ENCODE data around the gene MOG.
"Not testable (repeated sequence)": the region's sequence is repeated elsewhere in the genome, so short reads cannot be mapped to it uniquely, and the experiment has no call there.

Gene MOG

DNA sequence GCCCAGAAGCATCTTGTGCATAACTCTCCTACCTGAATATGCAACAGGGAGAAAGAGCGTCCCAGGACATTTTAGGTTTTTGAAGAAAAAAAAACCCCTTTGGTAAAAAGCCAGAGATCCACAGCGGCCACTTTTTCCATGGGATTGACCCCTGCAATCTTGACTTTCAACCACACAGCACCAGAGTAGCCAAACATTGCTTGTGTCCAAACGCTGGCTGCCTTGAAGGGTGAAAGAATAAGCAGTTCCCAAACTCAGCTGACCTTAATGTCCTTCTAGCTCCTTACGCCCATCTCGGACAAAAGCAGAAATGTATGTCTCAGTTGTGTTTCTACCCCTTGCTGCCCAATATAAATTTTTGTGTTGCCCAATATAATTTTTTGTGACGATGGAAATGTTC is 1.2 kb upstream of the MOG start:
- no peak overlapping the region for H3K27ac ChIP-seq (replicated peaks)
- no peak overlapping the region for H3K4me3 ChIP-seq (replicated peaks; ENCODE audit: insufficient read depth, low read length)
- H3K27me3 ChIP-seq (ENCODE audit: insufficient read depth, poor library complexity, severe bottlenecking) = no peaks in the 10 kb centered on the region
- DNase-seq (ENCODE audit: low read depth in 1 of 2, low spot score in 1 of 2) = no peak
- TF ChIP-seq GABPA (IDR thresholded peaks at IDR 0.05; ENCODE audit: low read depth) = no peak
- TF ChIP-seq SPI1 (IDR thresholded peaks at IDR 0.05; ENCODE audit: borderline replicate concordance, low read depth) = no peak
- TF ChIP-seq, protein P1, sequence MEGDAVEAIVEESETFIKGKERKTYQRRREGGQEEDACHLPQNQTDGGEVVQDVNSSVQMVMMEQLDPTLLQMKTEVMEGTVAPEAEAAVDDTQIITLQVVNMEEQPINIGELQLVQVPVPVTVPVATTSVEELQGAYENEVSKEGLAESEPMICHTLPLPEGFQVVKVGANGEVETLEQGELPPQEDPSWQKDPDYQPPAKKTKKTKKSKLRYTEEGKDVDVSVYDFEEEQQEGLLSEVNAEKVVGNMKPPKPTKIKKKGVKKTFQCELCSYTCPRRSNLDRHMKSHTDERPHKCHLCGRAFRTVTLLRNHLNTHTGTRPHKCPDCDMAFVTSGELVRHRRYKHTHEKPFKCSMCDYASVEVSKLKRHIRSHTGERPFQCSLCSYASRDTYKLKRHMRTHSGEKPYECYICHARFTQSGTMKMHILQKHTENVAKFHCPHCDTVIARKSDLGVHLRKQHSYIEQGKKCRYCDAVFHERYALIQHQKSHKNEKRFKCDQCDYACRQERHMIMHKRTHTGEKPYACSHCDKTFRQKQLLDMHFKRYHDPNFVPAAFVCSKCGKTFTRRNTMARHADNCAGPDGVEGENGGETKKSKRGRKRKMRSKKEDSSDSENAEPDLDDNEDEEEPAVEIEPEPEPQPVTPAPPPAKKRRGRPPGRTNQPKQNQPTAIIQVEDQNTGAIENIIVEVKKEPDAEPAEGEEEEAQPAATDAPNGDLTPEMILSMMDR (IDR thresholded peaks at IDR 0.05; ENCODE audit: insufficient read depth, low read length) = no peak
- TF ChIP-seq, protein P2, sequence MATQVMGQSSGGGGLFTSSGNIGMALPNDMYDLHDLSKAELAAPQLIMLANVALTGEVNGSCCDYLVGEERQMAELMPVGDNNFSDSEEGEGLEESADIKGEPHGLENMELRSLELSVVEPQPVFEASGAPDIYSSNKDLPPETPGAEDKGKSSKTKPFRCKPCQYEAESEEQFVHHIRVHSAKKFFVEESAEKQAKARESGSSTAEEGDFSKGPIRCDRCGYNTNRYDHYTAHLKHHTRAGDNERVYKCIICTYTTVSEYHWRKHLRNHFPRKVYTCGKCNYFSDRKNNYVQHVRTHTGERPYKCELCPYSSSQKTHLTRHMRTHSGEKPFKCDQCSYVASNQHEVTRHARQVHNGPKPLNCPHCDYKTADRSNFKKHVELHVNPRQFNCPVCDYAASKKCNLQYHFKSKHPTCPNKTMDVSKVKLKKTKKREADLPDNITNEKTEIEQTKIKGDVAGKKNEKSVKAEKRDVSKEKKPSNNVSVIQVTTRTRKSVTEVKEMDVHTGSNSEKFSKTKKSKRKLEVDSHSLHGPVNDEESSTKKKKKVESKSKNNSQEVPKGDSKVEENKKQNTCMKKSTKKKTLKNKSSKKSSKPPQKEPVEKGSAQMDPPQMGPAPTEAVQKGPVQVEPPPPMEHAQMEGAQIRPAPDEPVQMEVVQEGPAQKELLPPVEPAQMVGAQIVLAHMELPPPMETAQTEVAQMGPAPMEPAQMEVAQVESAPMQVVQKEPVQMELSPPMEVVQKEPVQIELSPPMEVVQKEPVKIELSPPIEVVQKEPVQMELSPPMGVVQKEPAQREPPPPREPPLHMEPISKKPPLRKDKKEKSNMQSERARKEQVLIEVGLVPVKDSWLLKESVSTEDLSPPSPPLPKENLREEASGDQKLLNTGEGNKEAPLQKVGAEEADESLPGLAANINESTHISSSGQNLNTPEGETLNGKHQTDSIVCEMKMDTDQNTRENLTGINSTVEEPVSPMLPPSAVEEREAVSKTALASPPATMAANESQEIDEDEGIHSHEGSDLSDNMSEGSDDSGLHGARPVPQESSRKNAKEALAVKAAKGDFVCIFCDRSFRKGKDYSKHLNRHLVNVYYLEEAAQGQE (IDR thresholded peaks at IDR 0.05; ENCODE audit: insufficient replicate concordance, low read depth) = no peak
- no peak for TF ChIP-seq POLR2AphosphoS5 (IDR thresholded peaks at IDR 0.05; ENCODE audit: low read depth)

DNA sequence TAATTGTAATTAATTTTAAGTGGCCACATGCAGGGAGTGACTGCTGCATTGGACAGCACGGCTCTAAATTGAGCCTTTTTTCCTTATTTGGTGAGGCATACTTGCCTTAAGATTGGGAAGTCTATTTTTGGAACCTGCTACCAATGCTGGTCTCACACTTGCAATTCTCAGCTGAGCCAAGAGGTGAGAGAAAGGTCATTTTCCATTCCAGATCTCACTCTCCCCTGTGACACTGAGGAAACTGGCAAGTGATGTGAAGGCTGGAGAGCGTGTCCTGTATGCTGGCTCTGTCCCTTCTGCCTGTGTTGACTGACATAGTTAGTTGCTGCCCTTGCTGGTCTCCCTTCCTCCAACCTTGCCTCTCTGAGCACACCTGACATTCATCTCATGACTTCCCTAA is 735 bp upstream of the MOG start:
- H3K27ac ChIP-seq (replicated peaks) = no peak overlapping the region
- H3K27me3 ChIP-seq (ENCODE audit: insufficient read depth, poor library complexity, severe bottlenecking) = no peaks in the 10 kb centered on the region
- DNase-seq (ENCODE audit: low read depth in 1 of 2, low spot score in 1 of 2) = no peak
- TF ChIP-seq POLR2AphosphoS5 (IDR thresholded peaks at IDR 0.05; ENCODE audit: low read depth) (no peak), SPI1 (IDR thresholded peaks at IDR 0.05; ENCODE audit: borderline replicate concordance, low read depth) (no peak), GABPA (IDR thresholded peaks at IDR 0.05; ENCODE audit: low read depth) (no peak)
- TF ChIP-seq, protein P2 (IDR thresholded peaks at IDR 0.05; ENCODE audit: insufficient replicate concordance, low read depth) = no peak
- TF ChIP-seq, protein P1 (IDR thresholded peaks at IDR 0.05; ENCODE audit: insufficient read depth, low read length) = no peak
- H3K4me3 ChIP-seq (replicated peaks; ENCODE audit: insufficient read depth, low read length) = no peak overlapping the region

DNA sequence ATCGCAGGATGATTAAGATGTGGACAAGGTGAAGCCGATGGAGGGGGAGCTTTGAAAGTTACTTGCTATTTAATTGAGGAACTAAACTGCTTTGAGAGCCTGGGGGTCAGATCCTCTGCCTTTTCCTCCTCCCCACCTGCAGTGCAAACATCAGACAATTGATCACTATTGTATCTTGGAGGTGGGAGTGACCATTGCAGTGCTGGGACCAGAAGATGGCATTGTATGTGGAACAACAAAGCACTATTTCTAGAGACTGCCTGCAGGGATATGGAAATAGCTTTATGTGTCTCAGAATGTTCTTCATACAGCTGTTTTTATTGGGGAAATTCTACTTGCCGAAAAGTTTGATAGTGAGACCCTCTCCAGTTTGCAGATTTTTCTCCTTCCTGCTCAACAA is 4.2 kb downstream of the MOG start:
- TF ChIP-seq POLR2AphosphoS5 (IDR thresholded peaks at IDR 0.05; ENCODE audit: low read depth) (no peak), GABPA (IDR thresholded peaks at IDR 0.05; ENCODE audit: low read depth) (no peak), SPI1 (IDR thresholded peaks at IDR 0.05; ENCODE audit: borderline replicate concordance, low read depth) (no peak)
- TF ChIP-seq, protein P2 (IDR thresholded peaks at IDR 0.05; ENCODE audit: insufficient replicate concordance, low read depth) = no peak
- TF ChIP-seq, protein P1 (IDR thresholded peaks at IDR 0.05; ENCODE audit: insufficient read depth, low read length) = no peak
- H3K4me3 ChIP-seq (replicated peaks; ENCODE audit: insufficient read depth, low read length) = no peak overlapping the region
- no peaks in the 10 kb centered on the region for H3K27me3 ChIP-seq (ENCODE audit: insufficient read depth, poor library complexity, severe bottlenecking)
- DNase-seq (ENCODE audit: low read depth in 1 of 2, low spot score in 1 of 2) = no peak
- H3K27ac ChIP-seq (replicated peaks) = no peak overlapping the region

DNA sequence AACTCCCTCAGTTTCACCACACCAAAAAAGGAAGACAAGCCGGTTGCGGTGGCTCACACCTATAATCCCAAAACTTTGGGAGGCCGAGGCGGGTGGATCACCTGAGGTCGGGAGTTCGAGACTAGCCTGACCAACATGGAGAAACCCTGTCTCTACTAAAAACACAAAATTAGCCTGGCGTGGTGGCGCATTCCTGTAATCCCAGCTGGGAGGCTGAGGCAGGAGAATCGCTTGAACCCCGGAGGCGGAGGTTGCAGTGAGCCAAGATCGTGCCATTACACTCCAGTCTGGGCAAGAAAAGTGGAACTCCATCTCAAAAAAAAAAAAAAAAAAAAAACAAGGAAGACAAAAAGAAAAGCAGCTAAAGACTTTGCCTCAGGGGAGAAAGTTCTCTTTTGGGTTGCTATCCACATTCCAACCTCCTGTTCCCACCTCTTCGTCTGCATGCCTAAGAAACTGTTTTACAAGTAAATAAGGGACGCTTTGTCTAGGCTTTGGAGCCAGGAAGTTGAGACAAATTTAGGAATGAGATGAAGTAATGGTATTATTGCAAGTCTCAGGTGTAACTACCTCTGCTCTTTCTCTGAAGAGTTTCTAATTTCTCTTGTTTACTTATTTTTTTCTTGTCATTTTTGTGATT is 4.7 kb downstream of the MOG start:
- not testable (repeated sequence) for H3K27me3 ChIP-seq (ENCODE audit: insufficient read depth, poor library complexity, severe bottlenecking); H3K27ac ChIP-seq (replicated peaks); DNase-seq (ENCODE audit: low read depth in 1 of 2, low spot score in 1 of 2); H3K4me3 ChIP-seq (replicated peaks; ENCODE audit: insufficient read depth, low read length)

Measured in HL-60 (cell line).